H1 (cell line): Measurements from ENCODE around the gene TYSND1. TPM values are rescaled to one million over a fixed set of nuclear protein-coding genes. Genes with fewer than 3 reads are reported as not detected.

Source experiments
- BACH1 ChIP-seq: IDR thresholded peaks from 2 replicates; pipeline ENCODE4 v1.6.1; 2012; ENCODE audit warnings: low read length, improper control_type of control experiment
- CEBPB ChIP-seq: IDR thresholded peaks from 2 replicates; pipeline ENCODE4 v1.6.1; 2012; ENCODE audit warnings: low read depth, low read length
- CHD1 ChIP-seq: IDR thresholded peaks from 2 replicates; pipeline ENCODE4 v1.6.1; 2012; ENCODE audit warnings: low read depth, low read length, improper control_type of control experiment
- EGR1 ChIP-seq: IDR thresholded peaks from 2 replicates; pipeline ENCODE4 v1.6.1; 2011; ENCODE audit warnings: low read depth, low read length, borderline replicate concordance
- HDAC6 ChIP-seq: IDR thresholded peaks from one replicate; pipeline ENCODE4 v1.7.1; 2012; ENCODE audit warnings: low read depth, mild to moderate bottlenecking, inconsistent platforms, low read length, moderate library complexity
- POLR2A ChIP-seq, 2 experiments: IDR thresholded peaks; 1 replicate in 1 of 2; 2 replicates in 1 of 2; pipeline ENCODE4 v1.6.1; 2011; ENCODE audit warnings: low read depth in 2 of 2, low read length in 2 of 2, mild to moderate bottlenecking in 2 of 2; ENCODE audit errors: control extremely low read depth in 1 of 2
- SP4 ChIP-seq: IDR thresholded peaks from 2 replicates; pipeline ENCODE4 v1.6.1; 2012; ENCODE audit warnings: low read length, inconsistent platforms
- SRF ChIP-seq: IDR thresholded peaks from 2 replicates; pipeline ENCODE4 v1.6.1; 2011; ENCODE audit warnings: mild to moderate bottlenecking, low read depth, low read length, moderate library complexity
- polyA plus RNA-seq, 7 experiments: library from polyadenylated mRNA; depleted of rRNA in 3 of 7; stranded (reverse) in 5 of 7; unstranded in 2 of 7; fragments of >200 nt in 5 of 7; fragments of 200-250 nt in 2 of 7; gene quantifications; 1 replicate in 5 of 7; 2 replicates in 1 of 7; 4 replicates in 1 of 7; pipeline versions ENCODE4 v1.2.1 to v1.2.3, GENCODE V29; 2011 to 2013; ENCODE audit warnings: missing spikeins in 2 of 7, mixed read lengths in 2 of 7
- total RNA-seq: library from RNA; stranded (reverse); fragmentation: NEBNext Ultra II Directional; extraction: Animal tissue kit (Norgen Biotek cat#: 25700); gene quantifications from 2 replicates; pipeline ENCODE4 v1.2.1, GENCODE V29; 2021
- TF ChIP-seq, protein P1 (sequence below): IDR thresholded peaks from 2 replicates; pipeline ENCODE4 v1.6.1; 2011; ENCODE audit warnings: low read depth, mild to moderate bottlenecking, low read length; ENCODE audit not compliant: insufficient read depth

TYSND1 gene
- total and polyA plus RNA-seq, 2 of the 8 experiments (the other 6 are each of a cell fraction or from before 2014, with no cell fraction given) = 11.9 to 15.0 TPM

DNA sequence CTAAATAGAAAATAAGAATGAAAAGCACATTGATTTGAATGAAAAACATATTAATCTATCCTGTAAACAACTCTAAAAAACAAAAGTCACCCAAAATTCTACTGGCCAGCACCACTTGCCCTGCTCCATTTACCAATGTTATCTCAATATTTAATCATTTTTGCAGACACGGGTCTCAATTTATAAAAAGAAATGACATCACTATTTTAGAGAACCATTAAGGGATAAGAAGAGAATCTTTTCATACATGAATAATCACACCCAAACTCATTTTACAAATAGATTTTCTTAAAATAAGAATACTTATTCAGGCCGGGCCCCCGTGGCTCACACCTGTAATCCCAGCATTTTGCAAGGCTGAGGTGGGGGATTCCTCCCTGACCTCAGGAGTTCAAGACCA lies 19.9 kb upstream of the TYSND1 start (continued):
- TF ChIP-seq, protein P1, sequence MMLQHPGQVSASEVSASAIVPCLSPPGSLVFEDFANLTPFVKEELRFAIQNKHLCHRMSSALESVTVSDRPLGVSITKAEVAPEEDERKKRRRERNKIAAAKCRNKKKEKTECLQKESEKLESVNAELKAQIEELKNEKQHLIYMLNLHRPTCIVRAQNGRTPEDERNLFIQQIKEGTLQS = no peak
- TF ChIP-seq CEBPB (no peak), CHD1 (no peak), EGR1 (no peak), POLR2A (IDR thresholded peaks at IDR 0.05; ENCODE audit: control extremely low read depth in 1 of 2, low read depth in 2 of 2, low read length in 2 of 2) (no peak), SP4 (no peak), BACH1 (no peak), SRF (no peak), HDAC6 (no peak)
